ENCODE results near the gene ELMO1.

DNA sequence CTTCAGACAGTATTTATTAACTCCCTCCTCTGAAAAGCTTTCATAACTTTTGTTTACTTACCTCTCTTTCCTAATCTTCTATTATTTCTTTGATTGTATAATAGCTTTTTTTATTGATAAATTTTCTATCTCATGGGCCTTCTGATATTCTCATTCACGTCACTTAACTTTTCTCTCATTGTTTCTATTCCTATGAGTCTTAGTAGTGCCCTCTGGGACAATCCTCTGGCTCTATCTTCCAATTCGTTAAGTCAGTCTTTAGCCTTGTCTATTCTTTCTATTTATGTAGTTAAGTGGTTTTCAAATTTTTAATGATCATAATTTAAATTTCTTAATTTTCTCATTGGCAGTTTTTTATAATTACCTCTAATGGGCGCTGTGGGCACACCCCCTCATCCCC is 6.4 kb upstream of the ELMO1 start:
- TF ChIP-seq, protein P1, sequence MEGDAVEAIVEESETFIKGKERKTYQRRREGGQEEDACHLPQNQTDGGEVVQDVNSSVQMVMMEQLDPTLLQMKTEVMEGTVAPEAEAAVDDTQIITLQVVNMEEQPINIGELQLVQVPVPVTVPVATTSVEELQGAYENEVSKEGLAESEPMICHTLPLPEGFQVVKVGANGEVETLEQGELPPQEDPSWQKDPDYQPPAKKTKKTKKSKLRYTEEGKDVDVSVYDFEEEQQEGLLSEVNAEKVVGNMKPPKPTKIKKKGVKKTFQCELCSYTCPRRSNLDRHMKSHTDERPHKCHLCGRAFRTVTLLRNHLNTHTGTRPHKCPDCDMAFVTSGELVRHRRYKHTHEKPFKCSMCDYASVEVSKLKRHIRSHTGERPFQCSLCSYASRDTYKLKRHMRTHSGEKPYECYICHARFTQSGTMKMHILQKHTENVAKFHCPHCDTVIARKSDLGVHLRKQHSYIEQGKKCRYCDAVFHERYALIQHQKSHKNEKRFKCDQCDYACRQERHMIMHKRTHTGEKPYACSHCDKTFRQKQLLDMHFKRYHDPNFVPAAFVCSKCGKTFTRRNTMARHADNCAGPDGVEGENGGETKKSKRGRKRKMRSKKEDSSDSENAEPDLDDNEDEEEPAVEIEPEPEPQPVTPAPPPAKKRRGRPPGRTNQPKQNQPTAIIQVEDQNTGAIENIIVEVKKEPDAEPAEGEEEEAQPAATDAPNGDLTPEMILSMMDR (IDR thresholded peaks at IDR 0.05), result no peak
- TF ChIP-seq POLR2A (IDR thresholded peaks at IDR 0.05), result no peak

Data from body of pancreas (tissue), 4 donors.